Measurements from ENCODE around the gene NAV2. TPM values are rescaled to one million over a fixed set of nuclear protein-coding genes. Genes with fewer than 3 reads are reported as not detected.

The NAV2 gene
- polyA plus RNA-seq, 1 experiment: 5.1 TPM

- Histone ChIP-seq H3K4me3 (ENCODE audit: low read depth, low read length) (no peak overlapping the region), H3K9me3 (ENCODE audit: control insufficient read depth, insufficient read depth, low read length) (no peaks in the 10 kb centered on the region), H3K27ac (ENCODE audit: low read depth, low read length) (no peak overlapping the region), H3K27me3 (ENCODE audit: control insufficient read depth, insufficient read depth, low read length) (no peaks in the 10 kb centered on the region)
- DNase-seq (ENCODE audit: low read depth, low spot score): no peak
- ChIA-PET CTCF (no interaction called here), POLR2A (no interaction called here)
- no peak for TF ChIP-seq CTCF (IDR thresholded peaks at IDR 0.05; ENCODE audit: low read depth, low read length)
Measured at GRCh38 chr11:20064961-20065405, 352.3 kb downstream of the NAV2 start.

- Histone ChIP-seq H3K27me3 (ENCODE audit: control insufficient read depth, insufficient read depth, low read length) (no peaks in the 10 kb centered on the region), H3K27ac (ENCODE audit: low read depth, low read length) (no peak overlapping the region), H3K4me3 (ENCODE audit: low read depth, low read length) (no peak overlapping the region), H3K9me3 (ENCODE audit: control insufficient read depth, insufficient read depth, low read length) (no peaks in the 10 kb centered on the region)
- TF ChIP-seq CTCF (IDR thresholded peaks at IDR 0.05; ENCODE audit: low read depth, low read length): no peak
- ChIA-PET POLR2A (no interaction called here), CTCF (no interaction called here)
- no peak for DNase-seq (ENCODE audit: low read depth, low spot score)
Measured at GRCh38 chr11:20065406-20065805, 352.8 kb downstream of the NAV2 start.

GRCh38 chr11:20066013-20066782 is 353.6 kb downstream of the NAV2 start:
- ChIA-PET CTCF (no interaction called here), POLR2A (no interaction called here)
- no peak overlapping the region for H3K27ac ChIP-seq (ENCODE audit: low read depth, low read length)
- no peaks in the 10 kb centered on the region for H3K27me3 ChIP-seq (ENCODE audit: control insufficient read depth, insufficient read depth, low read length)
- no peak for TF ChIP-seq CTCF (IDR thresholded peaks at IDR 0.05; ENCODE audit: low read depth, low read length)
- H3K9me3 ChIP-seq (ENCODE audit: control insufficient read depth, insufficient read depth, low read length): no peaks in the 10 kb centered on the region
- no peak for DNase-seq (ENCODE audit: low read depth, low spot score)
- no peak overlapping the region for H3K4me3 ChIP-seq (ENCODE audit: low read depth, low read length)

- no peak for DNase-seq (ENCODE audit: low read depth, low spot score)
- ChIA-PET CTCF (no interaction called here), POLR2A (no interaction called here)
- no peak for TF ChIP-seq CTCF (IDR thresholded peaks at IDR 0.05; ENCODE audit: low read depth, low read length)
- H3K9me3 ChIP-seq (ENCODE audit: control insufficient read depth, insufficient read depth, low read length): no peaks in the 10 kb centered on the region
- no peak overlapping the region for H3K27ac ChIP-seq (ENCODE audit: low read depth, low read length)
- no peak overlapping the region for H3K4me3 ChIP-seq (ENCODE audit: low read depth, low read length)
- H3K27me3 ChIP-seq (ENCODE audit: control insufficient read depth, insufficient read depth, low read length): no peaks in the 10 kb centered on the region
Measured at GRCh38 chr11:20066783-20067156, 354.1 kb downstream of the NAV2 start.

- Histone ChIP-seq H3K27ac (ENCODE audit: low read depth, low read length) (no peak overlapping the region), H3K9me3 (ENCODE audit: control insufficient read depth, insufficient read depth, low read length) (no peaks in the 10 kb centered on the region), H3K27me3 (ENCODE audit: control insufficient read depth, insufficient read depth, low read length) (no peaks in the 10 kb centered on the region), H3K4me3 (ENCODE audit: low read depth, low read length) (no peak overlapping the region)
- CTCF ChIA-PET: interaction anchor here (0.6 to 0.7 kb wide), 2 partner anchors 104 to 417 kb away, joined by 3 to 5 read pairs; no protein-coding TSS in a partner anchor
- TF ChIP-seq CTCF (IDR thresholded peaks at IDR 0.05; ENCODE audit: low read depth, low read length): no peak
- no peak for DNase-seq (ENCODE audit: low read depth, low spot score)
- POLR2A ChIA-PET: no interaction called here
Measured at GRCh38 chr11:20067665-20068064, 355.0 kb downstream of the NAV2 start.
